PC-9 (cell line): Measurements from ENCODE around the gene TRIM44.

Experiments used
- EZH2 ChIP-seq: fragments of 200-600 bp; sonication (generic); IDR thresholded peaks from 2 replicates; pipeline ENCODE4 v1.8.0; 2017; ENCODE audit warnings: antibody characterized with exemption, low read depth
- TF ChIP-seq, protein P1 (sequence below): fragments of 200-600 bp; sonication (generic); conservative IDR thresholded peaks from 2 replicates; pipeline ENCODE4 v1.6.1; 2017; ENCODE audit warnings: mixed run types, antibody characterized with exemption, mild to moderate bottlenecking, moderate library complexity

DNA sequence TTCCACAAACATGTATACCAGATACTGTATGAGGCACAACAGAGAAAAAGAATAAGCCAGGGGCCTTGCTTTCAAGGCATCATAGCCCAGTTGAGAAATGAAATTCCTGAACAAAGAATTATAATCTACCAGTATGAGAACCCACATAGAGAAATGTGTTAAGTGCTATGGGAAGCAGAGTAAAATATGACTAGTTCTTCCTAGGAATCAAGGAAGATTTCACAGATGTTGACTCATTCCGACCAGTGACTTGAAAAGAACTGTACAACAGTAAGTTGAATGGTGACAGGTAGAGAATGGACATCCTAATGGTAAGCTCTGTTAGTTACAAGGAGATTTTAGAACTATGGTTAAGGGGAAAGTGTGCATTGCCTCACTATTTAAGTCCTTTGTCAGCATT is 102.6 kb downstream of the TRIM44 start:
- TF ChIP-seq, protein P1, sequence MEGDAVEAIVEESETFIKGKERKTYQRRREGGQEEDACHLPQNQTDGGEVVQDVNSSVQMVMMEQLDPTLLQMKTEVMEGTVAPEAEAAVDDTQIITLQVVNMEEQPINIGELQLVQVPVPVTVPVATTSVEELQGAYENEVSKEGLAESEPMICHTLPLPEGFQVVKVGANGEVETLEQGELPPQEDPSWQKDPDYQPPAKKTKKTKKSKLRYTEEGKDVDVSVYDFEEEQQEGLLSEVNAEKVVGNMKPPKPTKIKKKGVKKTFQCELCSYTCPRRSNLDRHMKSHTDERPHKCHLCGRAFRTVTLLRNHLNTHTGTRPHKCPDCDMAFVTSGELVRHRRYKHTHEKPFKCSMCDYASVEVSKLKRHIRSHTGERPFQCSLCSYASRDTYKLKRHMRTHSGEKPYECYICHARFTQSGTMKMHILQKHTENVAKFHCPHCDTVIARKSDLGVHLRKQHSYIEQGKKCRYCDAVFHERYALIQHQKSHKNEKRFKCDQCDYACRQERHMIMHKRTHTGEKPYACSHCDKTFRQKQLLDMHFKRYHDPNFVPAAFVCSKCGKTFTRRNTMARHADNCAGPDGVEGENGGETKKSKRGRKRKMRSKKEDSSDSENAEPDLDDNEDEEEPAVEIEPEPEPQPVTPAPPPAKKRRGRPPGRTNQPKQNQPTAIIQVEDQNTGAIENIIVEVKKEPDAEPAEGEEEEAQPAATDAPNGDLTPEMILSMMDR, result no peak
- no peak for TF ChIP-seq EZH2
